HFFc6 (cell line): ENCODE data around the gene DBNL. TPM values are rescaled to one million over a fixed set of nuclear protein-coding genes. Genes with fewer than 3 reads are reported as not detected.

Experiments used
- DNase-seq: peaks from one replicate; pipeline ENCODE4 v3.0.0-alpha.2; 2018
- H3K27ac Mint-ChIP-seq: 2 replicates; pipeline ENCODE4 v1.8.0; 2020; ENCODE audit warnings: mild to moderate bottlenecking, mixed read lengths
- H3K27me3 Mint-ChIP-seq: 2 replicates; pipeline ENCODE4 v1.8.0; 2021; ENCODE audit warnings: mild to moderate bottlenecking, moderate library complexity, mixed read lengths; ENCODE audit not compliant: insufficient read depth
- H3K36me3 Mint-ChIP-seq: 2 replicates; pipeline ENCODE4 v1.8.0; 2021; ENCODE audit warnings: low read depth, mixed read lengths
- H3K4me1 Mint-ChIP-seq: 2 replicates; pipeline ENCODE4 v1.8.0; 2020; ENCODE audit warnings: low read depth, mixed read lengths
- H3K4me3 Mint-ChIP-seq: 2 replicates; pipeline ENCODE4 v1.8.0; 2020; ENCODE audit warnings: mild to moderate bottlenecking, moderate library complexity, mixed read lengths
- H3K9me3 Mint-ChIP-seq: 2 replicates; pipeline ENCODE4 v1.8.0; 2020; ENCODE audit warnings: mild to moderate bottlenecking, mixed read lengths
- CTCF ChIP-seq: fragments of 200-600 bp; sonication (generic); IDR thresholded peaks from 2 replicates; pipeline ENCODE4 v1.5.0; 2021; ENCODE audit warnings: antibody characterized with exemption, mild to moderate bottlenecking
- total RNA-seq, 6 experiments: library from RNA; stranded (reverse); fragmentation: NEBNext Ultra II Directional; extraction: Animal tissue kit (Norgen Biotek cat#: 25700); gene quantifications; 2 replicates in 1 of 6; 3 replicates in 5 of 6; pipeline ENCODE4 v1.2.3, GENCODE V29; 2021

The DBNL gene
- total RNA-seq, 6 experiments from 2014 or later, result 146 to 167 (median 153) TPM

- peaks cover 28% of the 10 kb centered on the region for H3K36me3 Mint-ChIP-seq
- H3K4me3 Mint-ChIP-seq, result no peak overlapping the region
- no peaks in the 10 kb centered on the region for H3K9me3 Mint-ChIP-seq
- no peak overlapping the region for H3K27ac Mint-ChIP-seq
- no peak for DNase-seq
- H3K4me1 Mint-ChIP-seq, result peaks cover 4% of the 10 kb centered on the region
- peaks cover 5% of the 10 kb centered on the region for H3K27me3 Mint-ChIP-seq
- no peak for TF ChIP-seq CTCF
Observed at GRCh38 chr7:44060091-44060947, 15.8 kb downstream of the DBNL start.

GRCh38 chr7:44060948-44061644 is 16.6 kb downstream of the DBNL start:
- Mint-ChIP-seq H3K4me1 (peaks cover 12% of the 10 kb centered on the region), H3K27me3 (peaks cover 12% of the 10 kb centered on the region), H3K27ac (no peak overlapping the region), H3K36me3 (peaks cover 21% of the 10 kb centered on the region), H3K4me3 (no peak overlapping the region), H3K9me3 (no peaks in the 10 kb centered on the region)
- no peak for TF ChIP-seq CTCF
- DNase-seq, result no peak

GRCh38 chr7:44061645-44062179 is 17.2 kb downstream of the DBNL start:
- Mint-ChIP-seq H3K4me3 (no peak overlapping the region), H3K4me1 (peaks cover 12% of the 10 kb centered on the region), H3K27me3 (peaks cover 16% of the 10 kb centered on the region), H3K27ac (no peak overlapping the region), H3K36me3 (peaks cover 16% of the 10 kb centered on the region), H3K9me3 (peaks cover under 1% of the 10 kb centered on the region; the same call in 1 of the 2 replicates)
- no peak for DNase-seq
- no peak for TF ChIP-seq CTCF

DNA sequence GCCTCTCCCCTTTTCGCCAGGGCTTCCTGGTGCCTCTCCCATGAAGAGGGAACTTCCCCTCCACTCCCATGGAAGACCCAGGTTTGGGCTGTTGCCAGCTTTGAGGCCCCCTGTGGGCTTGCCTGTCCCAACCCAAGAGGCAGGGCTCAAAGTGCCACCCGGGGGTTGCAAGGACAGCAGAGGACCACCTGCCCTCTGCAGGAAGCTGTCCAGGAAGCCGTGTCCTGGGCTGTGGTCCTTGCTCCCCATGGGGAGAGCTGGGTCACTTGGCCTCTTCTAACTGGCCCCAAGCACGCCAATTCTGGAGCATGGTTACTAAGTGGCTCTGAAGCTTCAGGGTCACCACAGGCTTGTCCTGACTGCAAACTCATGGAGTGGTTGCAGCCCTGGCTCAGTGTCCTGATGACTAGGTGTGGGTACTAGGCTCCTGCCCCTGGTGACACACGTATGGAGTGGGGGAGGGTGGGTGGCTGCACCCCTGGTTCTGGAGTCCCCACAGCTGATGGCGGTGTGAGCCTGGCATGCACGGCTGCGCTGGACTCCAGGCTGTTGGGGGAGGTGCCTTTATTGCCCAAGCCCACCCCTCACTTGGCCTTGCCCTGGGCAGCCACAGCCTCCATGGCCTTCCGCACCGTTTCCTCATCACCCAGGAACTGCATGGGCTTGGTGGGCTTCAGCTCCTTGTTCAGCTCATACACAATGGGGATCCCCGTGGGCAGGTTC is 17.8 kb downstream of the DBNL start:
- H3K27me3 Mint-ChIP-seq, result peaks cover 22% of the 10 kb centered on the region
- peaks cover 5% of the 10 kb centered on the region; the same call in 1 of the 2 replicates for H3K9me3 Mint-ChIP-seq
- no peak for DNase-seq
- H3K4me1 Mint-ChIP-seq, result peaks cover 12% of the 10 kb centered on the region
- no peak overlapping the region for H3K27ac Mint-ChIP-seq
- TF ChIP-seq CTCF, result no peak
- no peak overlapping the region for H3K4me3 Mint-ChIP-seq
- peaks cover 16% of the 10 kb centered on the region for H3K36me3 Mint-ChIP-seq

DNA sequence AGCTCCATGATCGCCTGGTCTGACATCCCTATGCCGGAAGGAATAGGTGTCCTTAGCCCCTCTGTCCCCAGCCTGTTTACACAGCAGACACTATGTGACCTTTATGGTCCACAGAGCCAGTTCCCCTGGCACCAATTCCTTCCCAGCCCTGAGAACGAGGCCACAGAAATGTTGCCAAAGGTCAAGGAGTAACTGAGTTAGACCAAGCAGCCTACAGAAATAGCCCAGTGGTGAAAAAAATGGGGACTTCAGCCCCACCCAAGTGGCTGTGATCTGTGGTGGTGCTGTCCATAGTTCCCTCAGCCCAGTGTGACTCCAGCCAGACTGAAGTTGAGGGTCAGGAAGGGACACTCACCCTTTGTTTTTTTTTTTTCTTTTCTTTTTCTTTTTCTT is 18.4 kb downstream of the DBNL start:
- DNase-seq, result no peak
- TF ChIP-seq CTCF, result no peak
- no peak overlapping the region for H3K4me3 Mint-ChIP-seq
- H3K27me3 Mint-ChIP-seq, result peaks cover 23% of the 10 kb centered on the region
- H3K27ac Mint-ChIP-seq, result no peak overlapping the region
- H3K36me3 Mint-ChIP-seq, result peaks cover 13% of the 10 kb centered on the region
- peaks cover 16% of the 10 kb centered on the region for H3K4me1 Mint-ChIP-seq
- peaks cover 5% of the 10 kb centered on the region; the same call in 1 of the 2 replicates for H3K9me3 Mint-ChIP-seq
